Gastrocnemius medialis (tissue), 4 donors: Measurements from ENCODE around the gene RXRA.

Experiments used
- POLR2A ChIP-seq, 2 donors: fragments of 450-650 bp; IDR thresholded peaks; one replicate each; pipeline ENCODE4 v1.6.1; 2017; ENCODE audit warnings: antibody characterized with exemption in 2 of 2, mild to moderate bottlenecking in 2 of 2, moderate library complexity in 2 of 2
- TF ChIP-seq, protein P1 (sequence below), 5 experiments: fragments of 450-650 bp in 3 of 5; fragments of 200-600 bp in 2 of 5; sonication (generic) in 2 of 5; IDR thresholded peaks in 4 of 5; conservative IDR thresholded peaks in 1 of 5; 1 replicate in 4 of 5; 2 replicates in 1 of 5; pipeline ENCODE4 v1.5.1; 2016 to 2019; ENCODE audit warnings: antibody characterized with exemption in 5 of 5, mild to moderate bottlenecking in 3 of 5, moderate library complexity in 3 of 5

DNA sequence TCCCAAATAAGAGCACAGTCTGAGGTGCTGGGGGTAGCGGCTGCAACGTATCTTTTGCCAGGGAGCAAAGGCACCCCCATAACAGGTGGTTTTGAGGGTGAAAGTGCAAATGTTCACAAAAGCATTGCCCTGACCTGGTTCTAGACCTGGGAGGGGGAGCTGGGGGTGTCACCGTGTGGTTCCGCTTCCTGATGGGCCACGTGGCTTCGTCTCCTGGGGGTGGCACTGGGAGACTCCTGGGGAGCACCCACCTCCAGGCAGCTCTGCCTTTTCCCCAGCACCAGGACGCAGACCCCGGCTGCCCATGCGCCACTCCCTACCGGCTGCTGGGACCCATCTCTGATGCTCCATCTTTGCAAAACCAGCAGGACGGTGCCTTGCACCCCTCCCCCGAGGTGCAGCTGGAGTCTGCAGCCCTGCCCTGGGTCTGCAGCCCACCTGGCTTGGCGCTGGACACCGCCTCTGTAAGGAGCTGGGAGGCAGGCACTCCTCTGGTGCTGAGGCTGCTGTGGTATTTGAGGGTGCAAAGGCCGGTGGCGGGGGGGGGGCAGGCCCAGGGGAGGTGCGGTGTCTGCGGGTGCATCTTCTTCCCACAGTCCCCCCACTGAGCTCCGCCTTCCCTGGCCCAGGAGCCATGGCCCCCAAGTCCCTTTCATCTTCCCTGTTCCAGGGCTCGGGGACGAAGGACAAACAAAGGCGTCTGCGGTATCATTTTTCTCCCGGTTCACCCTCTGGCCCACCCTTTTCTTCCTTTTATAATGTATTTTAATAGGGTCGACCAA lies 29.8 kb upstream of the RXRA start:
- TF ChIP-seq, protein P1, sequence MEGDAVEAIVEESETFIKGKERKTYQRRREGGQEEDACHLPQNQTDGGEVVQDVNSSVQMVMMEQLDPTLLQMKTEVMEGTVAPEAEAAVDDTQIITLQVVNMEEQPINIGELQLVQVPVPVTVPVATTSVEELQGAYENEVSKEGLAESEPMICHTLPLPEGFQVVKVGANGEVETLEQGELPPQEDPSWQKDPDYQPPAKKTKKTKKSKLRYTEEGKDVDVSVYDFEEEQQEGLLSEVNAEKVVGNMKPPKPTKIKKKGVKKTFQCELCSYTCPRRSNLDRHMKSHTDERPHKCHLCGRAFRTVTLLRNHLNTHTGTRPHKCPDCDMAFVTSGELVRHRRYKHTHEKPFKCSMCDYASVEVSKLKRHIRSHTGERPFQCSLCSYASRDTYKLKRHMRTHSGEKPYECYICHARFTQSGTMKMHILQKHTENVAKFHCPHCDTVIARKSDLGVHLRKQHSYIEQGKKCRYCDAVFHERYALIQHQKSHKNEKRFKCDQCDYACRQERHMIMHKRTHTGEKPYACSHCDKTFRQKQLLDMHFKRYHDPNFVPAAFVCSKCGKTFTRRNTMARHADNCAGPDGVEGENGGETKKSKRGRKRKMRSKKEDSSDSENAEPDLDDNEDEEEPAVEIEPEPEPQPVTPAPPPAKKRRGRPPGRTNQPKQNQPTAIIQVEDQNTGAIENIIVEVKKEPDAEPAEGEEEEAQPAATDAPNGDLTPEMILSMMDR (IDR thresholded peaks at IDR 0.05 in 4 of 5, conservative IDR thresholded peaks at IDR 0.05 in 1 of 5): no peak
- TF ChIP-seq POLR2A (IDR thresholded peaks at IDR 0.05): no peak
